Heart left ventricle (tissue), 16 donors: Measurements from ENCODE around the gene PROCA1. TPM values are rescaled to one million over a fixed set of nuclear protein-coding genes. Genes with fewer than 3 reads are reported as not detected.

Source experiments
- ATAC-seq, 4 donors: fragments of 200-7000 bp; cut with Tn5 transposase; one replicate each; pipeline ENCODE4 v1.9.1; 2020 to 2022; ENCODE audit warnings: moderate library complexity in 4 of 4, mild to moderate bottlenecking in 3 of 4, moderate number of reproducible peaks in 1 of 4
- DNase-seq, 5 donors: peaks; one replicate each; pipeline ENCODE4 v3.0.0-alpha.2; 2020
- H3K27ac ChIP-seq, 12 donors: fragments of 200-600 bp; sonication (generic) in 4 of 12; one replicate each; pipeline versions ENCODE4 v1.5.0 to v1.8.0; 2016 to 2022; ENCODE audit warnings: mild to moderate bottlenecking in 2 of 12
- H3K27me3 ChIP-seq, 9 donors: fragments of 200-600 bp; sonication (generic) in 2 of 9; one replicate each; pipeline versions ENCODE4 v1.5.1 to v1.8.0; 2016 to 2022; ENCODE audit warnings: mild to moderate bottlenecking in 3 of 9
- H3K36me3 ChIP-seq, 9 donors: fragments of 200-600 bp; sonication (generic) in 2 of 9; one replicate each; pipeline versions ENCODE4 v1.5.0 to v1.8.0; 2018 to 2022; ENCODE audit warnings: mild to moderate bottlenecking in 2 of 9
- H3K4me1 ChIP-seq, 12 donors: fragments of 200-600 bp; sonication (generic) in 4 of 12; one replicate each; pipeline versions ENCODE4 v1.5.0 to v1.8.0; 2016 to 2022; ENCODE audit warnings: mild to moderate bottlenecking in 3 of 12
- H3K4me3 ChIP-seq, 12 donors: fragments of 200-600 bp; sonication (generic) in 4 of 12; one replicate each; pipeline versions ENCODE4 v1.5.0 to v1.8.0; 2017 to 2022; ENCODE audit warnings: mild to moderate bottlenecking in 9 of 12, moderate library complexity in 4 of 12
- H3K9me3 ChIP-seq, 12 donors: fragments of 200-600 bp; sonication (generic) in 4 of 12; one replicate each; pipeline versions ENCODE4 v1.5.0 to v1.8.0; 2016 to 2022; ENCODE audit warnings: mild to moderate bottlenecking in 1 of 12
- POLR2A ChIP-seq, 2 donors: fragments of 450-650 bp; IDR thresholded peaks; one replicate each; pipeline ENCODE4 v1.6.1; 2017; ENCODE audit warnings: antibody characterized with exemption in 2 of 2, mild to moderate bottlenecking in 2 of 2, moderate library complexity in 2 of 2
- WGBS, 4 donors: extraction: QIAGEN DNeasy Blood & Tissue Kit in 2 of 4; methylation state at CpG; one replicate each; pipeline versions ENCODE4 v1.1.5 to v1.1.7; 2013 to 2018; 5-methylcytosine and 5-hydroxymethylcytosine counted together
- intact Hi-C, 10 donors: fragments of 100-400 bp; cut with DNase I; formaldehyde crosslinking; loops; one replicate each; pipeline versions ENCODE4 v1.11.1 to v1.14.2; 2022
- polyA plus RNA-seq, 2 donors: library from polyadenylated mRNA; stranded (reverse); fragments of 200-250 nt; gene quantifications; one replicate each; pipeline ENCODE4 v1.2.3, GENCODE V29; 2013
- total RNA-seq, 9 donors: library from RNA; depleted of rRNA in 2 of 9; stranded (reverse); fragments of >200 nt in 2 of 9; fragmentation: NEBNext Ultra II Directional in 3 of 9; extraction: Animal tissue kit (Norgen Biotek cat#: 25700) in 3 of 9; gene quantifications; one replicate each; pipeline versions ENCODE4 v1.1.0 to v1.2.4, GENCODE V29; 2016 to 2023
- TF ChIP-seq, protein P1 (sequence below), 12 donors: fragments of 200-600 bp; sonication (generic) in 4 of 12; IDR thresholded peaks; one replicate each; pipeline versions ENCODE4 v1.5.0 to v1.8.0; 2018 to 2022; ENCODE audit warnings: antibody characterized with exemption in 12 of 12, mild to moderate bottlenecking in 5 of 12
- donor health status: ischemic (EF 13 %, LVEDD 7.1; RV severe dilation, severe dysfunction).
- donor health status: healthy with polysubstance abuse.
- donor health status: DM: no; HTN: yes; CAD: no.
- donor health status: DM: no; HTN: no; CAD: no.
- donor health status: ischemic (EF 25% LVEDD 6.9; RV normal size, moderate dysfunction).
- donor health status: ischemic (EF 25% LVEDD 5.7; RV mildly dilated, moderate dysfunction).
- donor health status: healthy.
- donor health status: DM: yes; HTN: yes; CAD: no.
- donor health status: ischemic (EF 35%, LVEDD 5.7; RV mildly dilated, moderate dysfunction).
- donor health status: nonischemic (EF 11% LVEDD 7.7; RV severe dilation, severe dysfunction).
- donor health status: DM: yes; HTN: yes; CAD: no.
- donor health status: PGD.
- donor health status: ischemic (EF 29% LVEDD 5.4; RV normal size, mild dysfunction).
- donor health status: nonischemic (EF 23%, LVEDD 6.1; RV moderate dilation, normal function).

Gene PROCA1
- total and polyA plus RNA-seq, 11 donors = 0.64 to 2.6 (median 1.0) TPM

- Histone ChIP-seq H3K36me3 (peaks cover 0 to 20% (median 4%) of the 10 kb centered on the region in 9 donors), H3K4me3 (no peak overlapping the region), H3K9me3 (no peaks in the 10 kb centered on the region), H3K27ac (no peak overlapping the region), H3K27me3 (no peaks in the 10 kb centered on the region), H3K4me1 (peaks cover 0 to 47% (median 31%) of the 10 kb centered on the region in 12 donors)
- TF ChIP-seq, protein P1, sequence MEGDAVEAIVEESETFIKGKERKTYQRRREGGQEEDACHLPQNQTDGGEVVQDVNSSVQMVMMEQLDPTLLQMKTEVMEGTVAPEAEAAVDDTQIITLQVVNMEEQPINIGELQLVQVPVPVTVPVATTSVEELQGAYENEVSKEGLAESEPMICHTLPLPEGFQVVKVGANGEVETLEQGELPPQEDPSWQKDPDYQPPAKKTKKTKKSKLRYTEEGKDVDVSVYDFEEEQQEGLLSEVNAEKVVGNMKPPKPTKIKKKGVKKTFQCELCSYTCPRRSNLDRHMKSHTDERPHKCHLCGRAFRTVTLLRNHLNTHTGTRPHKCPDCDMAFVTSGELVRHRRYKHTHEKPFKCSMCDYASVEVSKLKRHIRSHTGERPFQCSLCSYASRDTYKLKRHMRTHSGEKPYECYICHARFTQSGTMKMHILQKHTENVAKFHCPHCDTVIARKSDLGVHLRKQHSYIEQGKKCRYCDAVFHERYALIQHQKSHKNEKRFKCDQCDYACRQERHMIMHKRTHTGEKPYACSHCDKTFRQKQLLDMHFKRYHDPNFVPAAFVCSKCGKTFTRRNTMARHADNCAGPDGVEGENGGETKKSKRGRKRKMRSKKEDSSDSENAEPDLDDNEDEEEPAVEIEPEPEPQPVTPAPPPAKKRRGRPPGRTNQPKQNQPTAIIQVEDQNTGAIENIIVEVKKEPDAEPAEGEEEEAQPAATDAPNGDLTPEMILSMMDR (IDR thresholded peaks at IDR 0.05) = no peak
- no peak for TF ChIP-seq POLR2A (IDR thresholded peaks at IDR 0.05)
- WGBS, 4 donors = 73 to 82% (median 75%) methylated on average over 11 to 18 of the region's 18 CpGs
- DNase-seq (no peak), ATAC-seq (no peak)
- intact Hi-C loops = loop anchor here in 1 of 10 donors (2.0 kb wide), 1 partner anchor 20 kb away; the partner anchor contains the start of gene NEK8
These were observed 37.3 kb upstream of the PROCA1 start for GRCh38 chr17:28748852-28749515.

GRCh38 chr17:28747801-28748750 lies 36.4 kb upstream of the PROCA1 start:
- Histone ChIP-seq H3K27me3 (no peaks in the 10 kb centered on the region), H3K4me1 (peaks cover 0 to 53% (median 36%) of the 10 kb centered on the region in 12 donors), H3K4me3 (no peak overlapping the region), H3K9me3 (no peaks in the 10 kb centered on the region), H3K36me3 (peaks cover 0 to 20% (median 4%) of the 10 kb centered on the region in 9 donors), H3K27ac (no peak overlapping the region)
- TF ChIP-seq, protein P1 (IDR thresholded peaks at IDR 0.05) = no peak
- no peak for TF ChIP-seq POLR2A (IDR thresholded peaks at IDR 0.05)
- WGBS, 4 donors = 93 to 96% (median 94%) methylated on average over 18 of the region's 18 CpGs
- no peak for DNase-seq
- ATAC-seq = no peak
- intact Hi-C loops = loop anchor here in 1 of 10 donors (2.0 kb wide), 1 partner anchor 19 kb away; the partner anchor contains the start of gene NEK8

- DNase-seq (no peak), ATAC-seq (no peak)
- no peaks in the 10 kb centered on the region for H3K27me3 ChIP-seq
- peaks cover 0 to 20% (median 4%) of the 10 kb centered on the region in 9 donors for H3K36me3 ChIP-seq
- TF ChIP-seq, protein P1 (IDR thresholded peaks at IDR 0.05) = no peak
- no peak for TF ChIP-seq POLR2A (IDR thresholded peaks at IDR 0.05)
- no peak overlapping the region for H3K4me3 ChIP-seq
- no peaks in the 10 kb centered on the region for H3K9me3 ChIP-seq
- intact Hi-C loops = no loop called here
- peaks cover 0 to 62% (median 39%) of the 10 kb centered on the region in 12 donors for H3K4me1 ChIP-seq
- WGBS, 4 donors = 60 to 67% (median 64%) methylated on average over 5 to 7 of the region's 7 CpGs
- H3K27ac ChIP-seq = no peak overlapping the region
These were observed 35.5 kb upstream of the PROCA1 start for GRCh38 chr17:28747051-28747691.
